Keratinocyte (primary cell): ENCODE results near the gene NEU2. TPM values are rescaled to one million over a fixed set of nuclear protein-coding genes. Genes with fewer than 3 reads are reported as not detected.

Experiments used
- DNase-seq: peaks from one replicate; pipeline ENCODE4 v3.0.0-alpha.2; 2011; ENCODE audit warnings: low read depth, missing footprints, low spot score
- FAIRE-seq: peaks from 2 replicates; lab custom pipeline; 2011; peaks lifted over from hg19 to GRCh38; lab: Jason Lieb, UNC
- H2AFZ ChIP-seq: 2 replicates; pipeline ENCODE4 v1.6.0; 2012; ENCODE audit warnings: low read length, control low read depth, inconsistent platforms; ENCODE audit not compliant: control insufficient read depth
- H3K27ac ChIP-seq: 2 replicates; pipeline ENCODE4 v1.5.1; 2011; ENCODE audit warnings: low read length; ENCODE audit not compliant: control insufficient read depth, insufficient read depth
- H3K27me3 ChIP-seq: 3 replicates; pipeline ENCODE4 v1.6.0; 2011; ENCODE audit warnings: low read length; ENCODE audit not compliant: control insufficient read depth, insufficient read depth; ENCODE audit errors: extremely low read depth
- H3K36me3 ChIP-seq, 2 experiments: 2 replicates in 1 of 2; 3 replicates in 1 of 2; pipeline ENCODE4 v1.5.1; 2011; ENCODE audit warnings: low read length in 2 of 2, mild to moderate bottlenecking in 1 of 2; ENCODE audit not compliant: control insufficient read depth in 2 of 2, insufficient read depth in 2 of 2; ENCODE audit errors: extremely low read depth in 1 of 2
- H3K4me1 ChIP-seq: 3 replicates; pipeline ENCODE4 v1.5.1; 2011; ENCODE audit warnings: low read length; ENCODE audit not compliant: control insufficient read depth, insufficient read depth; ENCODE audit errors: extremely low read depth
- H3K4me2 ChIP-seq: 3 replicates; pipeline ENCODE4 v1.6.0; 2011; ENCODE audit warnings: low read depth, low read length; ENCODE audit not compliant: control insufficient read depth, insufficient read depth; ENCODE audit errors: extremely low read depth
- H3K4me3 ChIP-seq, 3 experiments: fragments of 200-600 bp in 1 of 3; sonication (generic) in 1 of 3; 2 replicates in 2 of 3; 3 replicates in 1 of 3; pipeline ENCODE4 v1.5.1; 2011 to 2016; ENCODE audit warnings: low read length in 3 of 3, mild to moderate bottlenecking in 3 of 3, control low read depth in 2 of 3, inconsistent platforms in 1 of 3, low read depth in 1 of 3, mixed read lengths in 1 of 3, mixed run types in 1 of 3, moderate library complexity in 1 of 3; ENCODE audit not compliant: control insufficient read depth in 2 of 3, insufficient read depth in 2 of 3; ENCODE audit errors: extremely low read depth in 1 of 3
- H3K79me2 ChIP-seq: 2 replicates; pipeline ENCODE4 v1.6.0; 2012; ENCODE audit warnings: low read length; ENCODE audit not compliant: control insufficient read depth, insufficient read depth
- H3K9ac ChIP-seq: 3 replicates; pipeline ENCODE4 v1.6.0; 2011; ENCODE audit warnings: low read length; ENCODE audit not compliant: control insufficient read depth, insufficient read depth; ENCODE audit errors: extremely low read depth
- H3K9me1 ChIP-seq: 3 replicates; pipeline ENCODE4 v1.6.0; 2011; ENCODE audit warnings: low read length; ENCODE audit not compliant: control insufficient read depth, insufficient read depth; ENCODE audit errors: extremely low read depth
- H3K9me3 ChIP-seq: 2 replicates; pipeline ENCODE4 v1.5.1; 2012; ENCODE audit warnings: low read depth, low read length; ENCODE audit not compliant: control insufficient read depth
- H4K20me1 ChIP-seq: 3 replicates; pipeline ENCODE4 v1.6.0; 2011; ENCODE audit warnings: low read length; ENCODE audit not compliant: control insufficient read depth, insufficient read depth; ENCODE audit errors: extremely low read depth
- CTCF ChIP-seq, 3 experiments: IDR thresholded peaks in 1 of 3; conservative IDR thresholded peaks in 1 of 3; optimal IDR thresholded peaks in 1 of 3; 2 replicates in 2 of 3; 3 replicates in 1 of 3; pipeline versions ENCODE3 to v1.5.1; 2011; ENCODE audit warnings: low read length in 3 of 3, mild to moderate bottlenecking in 3 of 3, moderate library complexity in 2 of 3, control low read depth in 1 of 3, inconsistent platforms in 1 of 3; ENCODE audit not compliant: insufficient read depth in 2 of 3; ENCODE audit errors: extremely low read depth in 1 of 3
- EZH2 ChIP-seq: IDR thresholded peaks from one replicate; pipeline ENCODE4 v1.6.1; 2012; ENCODE audit warnings: inconsistent platforms, mild to moderate bottlenecking, low read length, moderate library complexity
- dilution Hi-C: fragments of 300-500 bp; cut with MboI; formaldehyde crosslinking; loops from one replicate; pipeline ENCODE4 v1.7.0; 2020; ENCODE audit warnings: low sequenced_read_pairs; ENCODE audit not compliant: extremely low pct_ligation_motif_present
- polyA plus RNA-seq, 5 experiments: library from polyadenylated mRNA; depleted of rRNA in 3 of 5; stranded (reverse) in 3 of 5; stranded (forward) in 1 of 5; unstranded in 1 of 5; fragments of >200 nt; gene quantifications; 1 replicate in 1 of 5; 2 replicates in 3 of 5; 3 replicates in 1 of 5; pipeline versions ENCODE4 v1.2.1 to v1.2.3, GENCODE V29; 2011 to 2012; ENCODE audit warnings: missing spikeins in 2 of 5, low read depth in 1 of 5, low replicate concordance in 1 of 5

The NEU2 gene
- polyA plus RNA-seq, 1 donor (not counting 4 experiments of a cell fraction or from before 2014, with no cell fraction given) = not detected

GRCh38 chr2:232994446-232994845, 38.0 kb upstream of the NEU2 start:
- H2AFZ ChIP-seq = no peak overlapping the region
- H3K4me3 ChIP-seq = no peak overlapping the region
- peaks cover 4% of the 10 kb centered on the region for H3K4me1 ChIP-seq
- no peak for DNase-seq
- no peak overlapping the region for H3K4me2 ChIP-seq
- no peaks in the 10 kb centered on the region for H3K9me1 ChIP-seq
- H3K9me3 ChIP-seq = no peaks in the 10 kb centered on the region
- no peaks in the 10 kb centered on the region for H3K79me2 ChIP-seq
- no peak overlapping the region for H3K27ac ChIP-seq
- TF ChIP-seq CTCF (optimal IDR thresholded peaks at IDR 0.05 in 1 of 3, IDR thresholded peaks at IDR 0.05 in 1 of 3, conservative IDR thresholded peaks at IDR 0.05 in 1 of 3; ENCODE audit: extremely low read depth in 1 of 3, insufficient read depth in 2 of 3, low read length in 3 of 3) (no peak), EZH2 (no peak)
- H3K9ac ChIP-seq = no peak overlapping the region
- no peaks in the 10 kb centered on the region for H3K36me3 ChIP-seq
- no peak for FAIRE-seq
- dilution Hi-C loops = no loop called here
- no peaks in the 10 kb centered on the region for H3K27me3 ChIP-seq
- H4K20me1 ChIP-seq = no peaks in the 10 kb centered on the region

DNA sequence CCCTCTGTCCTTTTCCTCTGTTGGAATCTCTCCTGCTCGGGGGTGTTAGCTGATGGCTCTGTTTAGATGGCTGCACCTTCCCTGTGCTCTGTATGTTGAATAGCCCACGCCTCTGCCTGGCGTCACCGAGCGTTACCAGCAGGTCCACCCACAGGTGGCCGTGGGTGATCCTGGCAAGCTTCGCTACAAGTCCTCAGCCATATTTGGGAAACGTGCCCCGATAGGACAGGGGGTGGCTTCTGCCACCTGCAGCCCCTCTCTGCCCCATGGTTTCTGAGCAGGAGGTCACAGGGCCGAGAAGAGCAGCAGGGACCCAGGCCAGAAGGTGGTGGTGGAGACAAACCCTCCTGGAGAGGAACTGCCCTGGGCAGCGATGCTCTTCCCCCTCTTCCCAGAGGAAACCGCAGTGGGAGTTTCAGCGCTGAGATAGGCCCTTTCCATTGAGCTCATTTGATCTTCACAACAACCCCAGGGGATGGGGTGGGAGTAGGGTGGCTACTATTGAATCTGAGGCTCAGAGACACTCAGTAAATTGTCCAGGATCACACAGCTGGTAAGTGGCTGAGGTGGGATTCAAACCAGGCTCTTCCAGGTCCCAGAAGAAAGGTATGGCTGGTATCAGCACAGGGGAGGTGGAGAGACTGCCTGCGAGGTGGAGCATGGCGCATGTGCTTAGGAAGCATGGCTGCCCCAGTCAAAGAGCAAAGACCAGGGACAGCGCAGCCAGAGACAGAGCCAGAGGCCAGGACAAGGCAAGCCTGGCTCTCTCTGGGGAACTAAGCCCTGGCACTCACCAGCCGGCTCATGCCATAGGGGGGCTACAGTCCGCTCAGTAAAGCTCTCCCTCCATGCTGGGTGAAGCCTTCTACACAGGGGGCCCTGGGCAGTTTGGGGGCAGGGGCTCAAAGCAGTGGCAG, 34.5 kb upstream of the NEU2 start:
- Histone ChIP-seq H3K9ac (no peak overlapping the region), H3K27me3 (no peaks in the 10 kb centered on the region), H3K4me1 (peaks cover 4% of the 10 kb centered on the region), H3K9me1 (no peaks in the 10 kb centered on the region), H3K36me3 (no peaks in the 10 kb centered on the region), H4K20me1 (no peaks in the 10 kb centered on the region), H3K9me3 (no peaks in the 10 kb centered on the region), H3K27ac (no peak overlapping the region), H2AFZ (no peak overlapping the region), H3K4me3 (no peak overlapping the region), H3K4me2 (no peak overlapping the region), H3K79me2 (no peaks in the 10 kb centered on the region)
- dilution Hi-C loops = no loop called here
- TF ChIP-seq EZH2 (no peak), CTCF (optimal IDR thresholded peaks at IDR 0.05 in 1 of 3, IDR thresholded peaks at IDR 0.05 in 1 of 3, conservative IDR thresholded peaks at IDR 0.05 in 1 of 3; ENCODE audit: extremely low read depth in 1 of 3, insufficient read depth in 2 of 3, low read length in 3 of 3) (no peak)
- no peak for DNase-seq
- FAIRE-seq = no peak
